ENCODE results near the gene OR10H5.

GRCh38 chr19:15812060-15812722 is 24.7 kb downstream of the OR10H5 start:
- TF ChIP-seq CTCF (IDR thresholded peaks at IDR 0.05) (no peak), USF2 (CRISPR knock-in tag; IDR thresholded peaks at IDR 0.05) (no peak), NFATC4 (CRISPR knock-in tag; IDR thresholded peaks at IDR 0.05) (no peak), ZNF263 (CRISPR knock-in tag; IDR thresholded peaks at IDR 0.05; ENCODE audit: low read depth) (no peak), ATF1 (CRISPR knock-in tag; IDR thresholded peaks at IDR 0.05) (no peak), FOXK1 (CRISPR knock-in tag; IDR thresholded peaks at IDR 0.05) (no peak), STAT6 (CRISPR knock-in tag; conservative IDR thresholded peaks at IDR 0.05; ENCODE audit: low read depth) (no peak), ZNF232 (CRISPR knock-in tag; IDR thresholded peaks at IDR 0.05) (no peak), JUN (CRISPR knock-in tag; IDR thresholded peaks at IDR 0.05) (no peak), ARID4B (CRISPR knock-in tag; IDR thresholded peaks at IDR 0.05; ENCODE audit: borderline replicate concordance) (no peak), EMX1 (CRISPR knock-in tag; IDR thresholded peaks at IDR 0.05) (no peak), E2F4 (CRISPR knock-in tag; IDR thresholded peaks at IDR 0.05; ENCODE audit: borderline replicate concordance, low read depth) (no peak), CREM (CRISPR knock-in tag; IDR thresholded peaks at IDR 0.05) (no peak)
